ENCODE data around the gene RAB38.

The RAB38 gene

GRCh38 chr11:88174709-88175568 is at the start of gene RAB38:
Gene RAB38, minus strand, starts transcription at chr11:88175443. Its CDS starts 59 bp downstream, at chr11:88175384.
- peak; percentile 40 to 47 for DNase-seq

- no peak for DNase-seq
These were observed 38.2 kb upstream of the RAB38 start for GRCh38 chr11:88213406-88213805.

GRCh38 chr11:88212300-88212699 is 37.1 kb upstream of the RAB38 start:
- no peak for DNase-seq

- no peak for DNase-seq
These were observed 33.5 kb upstream of the RAB38 start for GRCh38 chr11:88208745-88209144.

GRCh38 chr11:88206751-88207150 is 31.5 kb upstream of the RAB38 start:
- no peak for DNase-seq

- DNase-seq = no peak
These were observed 29.1 kb upstream of the RAB38 start for GRCh38 chr11:88204353-88204752.

GRCh38 chr11:88203604-88204003 is 28.4 kb upstream of the RAB38 start:
- no peak for DNase-seq

- DNase-seq = no peak
These were observed 27.3 kb upstream of the RAB38 start for GRCh38 chr11:88202498-88202897.

- no peak for DNase-seq
These were observed 21.1 kb upstream of the RAB38 start for GRCh38 chr11:88196393-88196792.

GRCh38 chr11:88195908-88196307 is 20.7 kb upstream of the RAB38 start:
- DNase-seq = no peak

GRCh38 chr11:88194990-88195389 is 19.7 kb upstream of the RAB38 start:
- no peak for DNase-seq

GRCh38 chr11:88193278-88193677 is 18.0 kb upstream of the RAB38 start:
- DNase-seq = no peak

- DNase-seq = no peak
These were observed 13.7 kb upstream of the RAB38 start for GRCh38 chr11:88188932-88189253.

GRCh38 chr11:88188251-88188931 is 13.1 kb upstream of the RAB38 start:
- DNase-seq = no peak

- no peak for DNase-seq
These were observed 8.0 kb upstream of the RAB38 start for GRCh38 chr11:88183233-88183632.

- no peak for DNase-seq
These were observed 6.5 kb upstream of the RAB38 start for GRCh38 chr11:88181776-88182175.

GRCh38 chr11:88179971-88180629 is 4.9 kb upstream of the RAB38 start:
- DNase-seq = no peak

GRCh38 chr11:88179141-88179540 is 3.9 kb upstream of the RAB38 start:
- peak in 1 of 2 donors; percentile 12 for DNase-seq

GRCh38 chr11:88178191-88178590 is 2.9 kb upstream of the RAB38 start:
- no peak for DNase-seq

- no peak for DNase-seq
These were observed 379 bp upstream of the RAB38 start for GRCh38 chr11:88175569-88176075.

- no peak for DNase-seq
These were observed 1.3 kb downstream of the RAB38 start for GRCh38 chr11:88173956-88174355.

GRCh38 chr11:88171982-88172381 is 3.3 kb downstream of the RAB38 start:
- no peak for DNase-seq

GRCh38 chr11:88170673-88171072 is 4.6 kb downstream of the RAB38 start:
- no peak for DNase-seq

- DNase-seq = no peak
These were observed 5.4 kb downstream of the RAB38 start for GRCh38 chr11:88169881-88170280.
